ENCODE measurements around the gene SPEM2. TPM values are rescaled to one million over a fixed set of nuclear protein-coding genes. Genes with fewer than 3 reads are reported as not detected.
"Not testable (repeated sequence)": the region's sequence is repeated elsewhere in the genome, so short reads cannot be mapped to it uniquely, and the experiment has no call there.

SPEM2 gene
- polyA plus RNA-seq, 1 donor from 2014 or later, result not detected

DNA sequence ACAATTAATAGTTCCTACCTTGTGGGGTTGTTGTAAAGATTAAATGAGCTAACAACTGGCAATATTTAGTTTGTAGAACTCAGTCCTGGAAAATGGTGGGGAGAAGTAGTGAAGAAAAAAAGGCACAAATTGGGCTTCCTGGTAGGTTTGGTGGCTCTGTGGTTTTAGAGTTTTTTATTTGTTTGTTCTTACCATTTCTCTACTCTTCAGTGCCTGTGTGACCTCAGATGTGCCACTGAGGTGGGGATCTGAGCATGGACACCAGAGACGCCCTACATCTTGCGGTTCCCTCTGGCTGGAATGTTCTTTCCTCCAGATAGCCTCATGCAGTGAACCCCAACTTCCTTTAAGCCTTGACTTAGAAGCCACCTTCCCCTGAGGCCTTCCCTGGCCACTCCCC lies 46.3 kb downstream of the SPEM2 start:
- Histone ChIP-seq H3K9me2 (ENCODE audit: insufficient read depth, low read length) (no peaks in the 10 kb centered on the region), H3K9ac (ENCODE audit: low read length) (no peak overlapping the region), H3K9me3 (ENCODE audit: low read length) (no peaks in the 10 kb centered on the region), H3K27me3 (ENCODE audit: insufficient read depth, low read depth, low read length) (no peaks in the 10 kb centered on the region), H3F3A (ENCODE audit: insufficient read depth, low read length, poor library complexity, severe bottlenecking) (no peaks in the 10 kb centered on the region), H3K36me3 (ENCODE audit: insufficient read depth, low read length) (no peaks in the 10 kb centered on the region), H3K27ac (ENCODE audit: low read length) (no peak overlapping the region), H3K79me2 (replicated peaks; ENCODE audit: insufficient read depth, low read length) (peaks cover 25% of the 10 kb centered on the region), H3K4me3 (ENCODE audit: low read length) (no peak overlapping the region), H3K4me2 (ENCODE audit: low read length) (no peak overlapping the region), H4K20me1 (ENCODE audit: insufficient read depth) (no peaks in the 10 kb centered on the region), H2AFZ (ENCODE audit: low read depth, low read length) (no peak overlapping the region)
- TF ChIP-seq EZH2 (IDR thresholded peaks at IDR 0.05; ENCODE audit: borderline replicate concordance, insufficient read depth, low read length, poor library complexity, severe bottlenecking) (no peak), SMC3 (conservative IDR thresholded peaks at IDR 0.05; ENCODE audit: poor library complexity) (no peak), EP300 (conservative IDR thresholded peaks at IDR 0.05; ENCODE audit: poor library complexity, severe bottlenecking) (no peak)
- TF ChIP-seq, protein P1, sequence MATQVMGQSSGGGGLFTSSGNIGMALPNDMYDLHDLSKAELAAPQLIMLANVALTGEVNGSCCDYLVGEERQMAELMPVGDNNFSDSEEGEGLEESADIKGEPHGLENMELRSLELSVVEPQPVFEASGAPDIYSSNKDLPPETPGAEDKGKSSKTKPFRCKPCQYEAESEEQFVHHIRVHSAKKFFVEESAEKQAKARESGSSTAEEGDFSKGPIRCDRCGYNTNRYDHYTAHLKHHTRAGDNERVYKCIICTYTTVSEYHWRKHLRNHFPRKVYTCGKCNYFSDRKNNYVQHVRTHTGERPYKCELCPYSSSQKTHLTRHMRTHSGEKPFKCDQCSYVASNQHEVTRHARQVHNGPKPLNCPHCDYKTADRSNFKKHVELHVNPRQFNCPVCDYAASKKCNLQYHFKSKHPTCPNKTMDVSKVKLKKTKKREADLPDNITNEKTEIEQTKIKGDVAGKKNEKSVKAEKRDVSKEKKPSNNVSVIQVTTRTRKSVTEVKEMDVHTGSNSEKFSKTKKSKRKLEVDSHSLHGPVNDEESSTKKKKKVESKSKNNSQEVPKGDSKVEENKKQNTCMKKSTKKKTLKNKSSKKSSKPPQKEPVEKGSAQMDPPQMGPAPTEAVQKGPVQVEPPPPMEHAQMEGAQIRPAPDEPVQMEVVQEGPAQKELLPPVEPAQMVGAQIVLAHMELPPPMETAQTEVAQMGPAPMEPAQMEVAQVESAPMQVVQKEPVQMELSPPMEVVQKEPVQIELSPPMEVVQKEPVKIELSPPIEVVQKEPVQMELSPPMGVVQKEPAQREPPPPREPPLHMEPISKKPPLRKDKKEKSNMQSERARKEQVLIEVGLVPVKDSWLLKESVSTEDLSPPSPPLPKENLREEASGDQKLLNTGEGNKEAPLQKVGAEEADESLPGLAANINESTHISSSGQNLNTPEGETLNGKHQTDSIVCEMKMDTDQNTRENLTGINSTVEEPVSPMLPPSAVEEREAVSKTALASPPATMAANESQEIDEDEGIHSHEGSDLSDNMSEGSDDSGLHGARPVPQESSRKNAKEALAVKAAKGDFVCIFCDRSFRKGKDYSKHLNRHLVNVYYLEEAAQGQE (IDR thresholded peaks at IDR 0.05; ENCODE audit: borderline replicate concordance), result no peak
- TF ChIP-seq, protein P2, sequence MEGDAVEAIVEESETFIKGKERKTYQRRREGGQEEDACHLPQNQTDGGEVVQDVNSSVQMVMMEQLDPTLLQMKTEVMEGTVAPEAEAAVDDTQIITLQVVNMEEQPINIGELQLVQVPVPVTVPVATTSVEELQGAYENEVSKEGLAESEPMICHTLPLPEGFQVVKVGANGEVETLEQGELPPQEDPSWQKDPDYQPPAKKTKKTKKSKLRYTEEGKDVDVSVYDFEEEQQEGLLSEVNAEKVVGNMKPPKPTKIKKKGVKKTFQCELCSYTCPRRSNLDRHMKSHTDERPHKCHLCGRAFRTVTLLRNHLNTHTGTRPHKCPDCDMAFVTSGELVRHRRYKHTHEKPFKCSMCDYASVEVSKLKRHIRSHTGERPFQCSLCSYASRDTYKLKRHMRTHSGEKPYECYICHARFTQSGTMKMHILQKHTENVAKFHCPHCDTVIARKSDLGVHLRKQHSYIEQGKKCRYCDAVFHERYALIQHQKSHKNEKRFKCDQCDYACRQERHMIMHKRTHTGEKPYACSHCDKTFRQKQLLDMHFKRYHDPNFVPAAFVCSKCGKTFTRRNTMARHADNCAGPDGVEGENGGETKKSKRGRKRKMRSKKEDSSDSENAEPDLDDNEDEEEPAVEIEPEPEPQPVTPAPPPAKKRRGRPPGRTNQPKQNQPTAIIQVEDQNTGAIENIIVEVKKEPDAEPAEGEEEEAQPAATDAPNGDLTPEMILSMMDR (IDR thresholded peaks at IDR 0.05; ENCODE audit: poor library complexity, severe bottlenecking), result no peak

DNA sequence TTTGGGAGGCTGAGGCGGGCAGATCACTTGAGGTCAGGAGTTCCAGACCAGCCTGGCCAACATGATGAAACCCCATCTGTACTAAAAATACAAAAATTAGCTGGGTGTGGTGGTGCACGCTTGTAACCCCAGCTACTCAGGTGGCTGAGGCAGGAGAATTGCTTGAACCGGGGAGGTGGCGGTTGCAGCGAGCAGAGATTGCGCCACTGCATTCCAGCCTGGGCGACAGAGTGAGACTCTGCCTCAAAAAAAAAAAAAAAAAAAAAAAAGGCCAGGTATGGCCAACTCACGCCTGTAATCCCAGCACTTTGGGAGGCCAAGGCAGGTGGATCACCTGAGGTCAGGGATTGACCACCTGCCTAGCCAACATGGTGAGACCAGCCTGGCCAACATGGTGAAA lies 49.4 kb downstream of the SPEM2 start:
- not testable (repeated sequence) for H3K9me3 ChIP-seq (ENCODE audit: low read length); H3K4me3 ChIP-seq (ENCODE audit: low read length); H3K4me2 ChIP-seq (ENCODE audit: low read length); H2AFZ ChIP-seq (ENCODE audit: low read depth, low read length); H3K27ac ChIP-seq (ENCODE audit: low read length); H3K9me2 ChIP-seq (ENCODE audit: insufficient read depth, low read length); H3F3A ChIP-seq (ENCODE audit: insufficient read depth, low read length, poor library complexity, severe bottlenecking); H4K20me1 ChIP-seq (ENCODE audit: insufficient read depth); H3K36me3 ChIP-seq (ENCODE audit: insufficient read depth, low read length); H3K9ac ChIP-seq (ENCODE audit: low read length); H3K27me3 ChIP-seq (ENCODE audit: insufficient read depth, low read depth, low read length)
- peaks cover 44% of the 10 kb centered on the region for H3K79me2 ChIP-seq (replicated peaks; ENCODE audit: insufficient read depth, low read length)

DNA sequence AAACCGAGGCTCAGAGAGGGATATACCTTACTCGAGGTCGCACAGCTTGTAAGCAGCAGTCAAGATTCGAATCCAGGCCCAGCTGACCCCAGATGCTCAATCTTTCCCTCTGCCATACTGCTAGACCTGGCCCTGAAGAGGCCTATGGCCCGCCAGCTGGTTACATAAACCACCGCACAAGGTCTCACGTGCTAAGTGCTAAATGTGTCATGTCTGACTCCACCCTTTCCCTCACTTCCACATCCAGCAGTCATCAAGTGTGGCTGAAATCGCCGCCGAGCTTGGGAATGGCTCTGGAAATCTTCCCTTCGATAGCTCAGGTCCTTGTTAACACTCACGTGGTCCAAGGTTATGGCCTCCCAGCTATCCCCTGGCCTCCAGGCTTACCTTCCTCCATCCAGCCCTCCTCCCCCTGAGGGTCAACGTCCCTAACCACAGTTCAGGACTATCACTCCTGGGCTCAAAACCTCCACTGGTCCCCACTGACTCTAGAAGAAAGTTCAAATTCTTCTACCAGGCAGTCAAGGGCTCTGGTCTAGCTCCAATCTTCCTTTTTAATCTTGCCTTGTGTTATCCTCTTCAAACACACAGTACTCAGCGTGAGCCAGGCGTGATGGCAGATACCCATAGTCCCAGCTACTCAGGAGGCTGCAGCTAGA lies 50.5 kb downstream of the SPEM2 start:
- Histone ChIP-seq H3K36me3 (ENCODE audit: insufficient read depth, low read length) (no peaks in the 10 kb centered on the region), H3K9ac (ENCODE audit: low read length) (no peak overlapping the region), H3K4me3 (ENCODE audit: low read length) (no peak overlapping the region), H3F3A (ENCODE audit: insufficient read depth, low read length, poor library complexity, severe bottlenecking) (no peaks in the 10 kb centered on the region), H4K20me1 (ENCODE audit: insufficient read depth) (no peaks in the 10 kb centered on the region), H3K9me2 (ENCODE audit: insufficient read depth, low read length) (no peaks in the 10 kb centered on the region), H3K27me3 (ENCODE audit: insufficient read depth, low read depth, low read length) (no peaks in the 10 kb centered on the region), H3K9me3 (ENCODE audit: low read length) (no peaks in the 10 kb centered on the region), H3K4me2 (ENCODE audit: low read length) (no peak overlapping the region), H3K27ac (ENCODE audit: low read length) (no peak overlapping the region), H3K79me2 (replicated peaks; ENCODE audit: insufficient read depth, low read length) (peaks cover 51% of the 10 kb centered on the region), H2AFZ (ENCODE audit: low read depth, low read length) (no peak overlapping the region)
- TF ChIP-seq POLR2AphosphoS5 (IDR thresholded peaks at IDR 0.05), result no peak
- TF ChIP-seq, protein P1 (IDR thresholded peaks at IDR 0.05; ENCODE audit: borderline replicate concordance), result no peak
- no peak for TF ChIP-seq SMC3 (conservative IDR thresholded peaks at IDR 0.05; ENCODE audit: poor library complexity)
- TF ChIP-seq RAD21 (conservative IDR thresholded peaks at IDR 0.05), result no peak
- no peak for TF ChIP-seq TAF1 (IDR thresholded peaks at IDR 0.05; ENCODE audit: low read depth)
- no peak for TF ChIP-seq MXI1 (conservative IDR thresholded peaks at IDR 0.05; ENCODE audit: poor library complexity, severe bottlenecking)
- no peak for TF ChIP-seq EP300 (conservative IDR thresholded peaks at IDR 0.05; ENCODE audit: poor library complexity, severe bottlenecking)
- TF ChIP-seq EZH2 (IDR thresholded peaks at IDR 0.05; ENCODE audit: borderline replicate concordance, insufficient read depth, low read length, poor library complexity, severe bottlenecking), result no peak
- TF ChIP-seq, protein P2 (IDR thresholded peaks at IDR 0.05; ENCODE audit: poor library complexity, severe bottlenecking), result no peak
